GM10847 (cell line): ENCODE data around the gene TMC3.

Experiments
- POLR2A ChIP-seq: IDR thresholded peaks from 2 replicates; pipeline ENCODE4 v1.6.1; 2011; ENCODE audit not compliant: insufficient read length; ENCODE audit errors: extremely low read depth

Gene TMC3

DNA sequence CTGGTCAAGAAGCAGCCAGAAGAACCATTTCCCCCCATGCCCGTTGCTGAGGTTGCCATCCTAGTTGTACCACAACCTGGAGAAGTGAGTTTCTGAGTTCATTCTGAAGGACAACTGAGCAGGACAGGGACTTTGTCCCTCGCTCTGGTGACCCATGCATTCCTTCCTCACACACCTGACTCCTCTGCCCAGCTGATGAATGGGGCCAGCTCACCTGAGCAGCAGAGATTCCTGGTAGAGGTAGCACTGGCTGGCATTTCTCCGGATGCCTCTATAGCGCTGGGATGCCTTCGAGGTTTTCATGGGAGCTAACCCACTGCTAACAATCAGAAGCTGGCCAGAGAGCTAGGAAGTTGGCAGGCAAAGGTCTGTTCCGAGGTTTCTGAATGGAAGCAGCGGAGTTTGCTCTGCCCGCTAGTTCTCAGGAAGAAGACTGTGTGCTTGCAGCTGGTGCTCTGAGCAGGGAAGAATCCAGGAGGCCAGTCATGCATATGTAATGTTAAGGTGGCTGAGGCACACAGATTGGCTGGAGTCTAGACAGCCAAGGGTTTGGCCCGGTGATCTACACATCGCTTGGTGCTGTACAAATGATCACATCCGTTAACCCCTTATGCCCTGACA, at the start of gene TMC3:
TSS of gene TMC3 (minus strand) at position 439 of the 621 bp plus-strand sequence. CDS start at position 303, 136 bp downstream.
- no peak for TF ChIP-seq POLR2A

DNA sequence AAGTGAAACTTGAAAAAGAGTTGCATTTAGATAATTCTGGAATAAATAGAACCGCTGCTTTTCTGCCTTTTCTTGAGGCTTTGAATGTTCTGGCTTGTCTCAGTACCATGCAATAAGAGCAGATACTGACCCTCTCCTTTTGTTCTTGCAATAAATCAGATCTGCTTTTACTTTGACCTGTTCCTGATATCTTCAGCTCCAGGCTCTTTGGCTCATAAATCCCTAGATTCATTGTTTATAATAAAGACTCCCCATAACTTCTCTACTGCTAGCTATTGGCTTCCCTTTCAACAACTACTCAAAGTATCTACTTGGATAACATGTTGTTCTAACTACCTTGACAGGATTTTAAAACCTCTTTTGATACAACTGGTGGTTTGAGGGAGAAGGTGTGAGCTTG, 47.4 kb upstream of the TMC3 start:
- TF ChIP-seq POLR2A: no peak

DNA sequence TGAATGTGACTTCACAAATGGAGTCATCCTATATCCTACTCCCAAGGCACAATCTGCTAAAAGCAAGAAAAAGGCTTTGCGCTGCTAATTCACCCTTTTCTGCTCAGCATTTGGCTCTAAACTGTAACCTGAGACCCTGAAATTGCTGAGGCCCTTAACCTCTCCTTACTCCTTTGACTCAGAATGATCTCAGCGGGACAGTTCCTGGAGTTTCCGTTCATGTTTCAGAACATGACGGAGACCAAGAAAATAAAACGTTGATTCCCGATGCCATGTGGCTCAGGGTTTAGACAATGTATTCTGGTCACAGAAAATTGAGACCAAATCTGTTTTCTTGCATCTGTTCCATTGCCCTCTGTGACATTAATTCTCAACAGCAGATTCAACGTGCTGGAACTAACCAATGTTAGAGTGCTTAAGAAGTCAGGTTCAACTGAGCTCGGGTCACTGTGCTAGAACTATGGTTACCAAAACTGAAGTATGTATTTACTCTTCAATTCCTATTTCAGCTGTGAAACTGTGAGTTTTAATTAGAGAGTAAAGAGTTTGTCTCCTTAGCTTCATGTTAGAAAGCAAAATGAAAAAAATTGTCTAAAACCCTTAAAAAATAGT, 45.4 kb upstream of the TMC3 start:
- TF ChIP-seq POLR2A: no peak

DNA sequence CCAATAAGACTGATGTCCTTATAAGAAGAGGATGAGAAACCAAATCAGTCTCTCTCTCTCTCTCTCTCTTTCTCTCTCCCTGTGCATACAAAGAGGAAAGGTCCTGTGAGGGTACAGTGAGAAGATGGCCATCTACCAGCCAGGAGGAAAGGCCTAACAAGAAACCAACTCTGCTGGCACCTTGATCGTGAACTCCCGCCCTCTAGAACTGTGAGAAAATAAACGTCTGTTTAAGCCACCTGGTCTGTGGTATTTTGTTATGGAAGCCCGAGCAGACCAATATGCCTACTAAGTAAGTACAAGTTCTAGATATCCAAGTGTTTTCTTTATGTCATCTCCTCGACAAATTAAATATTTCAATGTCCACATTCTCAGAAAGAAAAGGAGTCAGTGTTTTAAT, 44.9 kb upstream of the TMC3 start:
- TF ChIP-seq POLR2A: no peak

DNA sequence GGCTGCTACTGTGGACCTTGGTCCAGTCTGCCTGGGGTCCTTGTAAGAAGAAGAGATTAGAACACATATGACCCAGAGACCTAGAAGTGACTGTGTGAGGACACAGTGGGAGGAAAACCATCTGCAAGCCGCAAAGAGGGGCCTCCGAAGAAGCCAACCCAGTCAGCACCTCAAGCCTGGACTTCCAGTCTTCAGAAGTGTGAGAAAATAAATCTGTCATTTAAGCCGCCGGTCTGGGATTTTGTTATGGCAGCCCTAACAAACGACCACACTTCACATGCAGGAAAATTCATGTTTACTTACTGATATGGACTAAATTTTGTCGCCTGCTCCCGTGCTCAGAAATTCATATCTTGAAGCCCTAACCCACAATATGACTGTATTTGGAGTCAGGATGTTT, 44.4 kb upstream of the TMC3 start:
- TF ChIP-seq POLR2A: no peak

DNA sequence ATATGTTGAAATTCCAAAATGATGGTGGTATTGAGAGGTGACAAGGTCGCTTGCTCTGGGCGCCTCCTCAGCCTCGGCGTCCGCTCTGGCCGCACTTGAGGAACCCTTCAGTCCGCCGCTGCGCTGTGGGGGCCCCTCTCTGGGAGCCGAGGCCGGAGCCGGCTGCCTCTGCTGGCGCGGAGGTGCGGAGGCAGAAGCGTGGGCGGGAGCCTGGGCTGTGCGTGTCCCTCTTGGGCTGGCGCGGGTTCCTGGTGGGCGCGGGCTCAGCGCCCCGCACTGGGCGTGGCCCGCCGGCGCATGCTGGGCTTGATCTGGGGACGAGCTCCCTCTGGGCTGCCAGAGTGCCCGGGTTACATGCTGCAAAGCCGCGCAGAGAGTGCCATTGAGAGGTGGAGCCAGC, 39.8 kb upstream of the TMC3 start:
- TF ChIP-seq POLR2A: no peak

DNA sequence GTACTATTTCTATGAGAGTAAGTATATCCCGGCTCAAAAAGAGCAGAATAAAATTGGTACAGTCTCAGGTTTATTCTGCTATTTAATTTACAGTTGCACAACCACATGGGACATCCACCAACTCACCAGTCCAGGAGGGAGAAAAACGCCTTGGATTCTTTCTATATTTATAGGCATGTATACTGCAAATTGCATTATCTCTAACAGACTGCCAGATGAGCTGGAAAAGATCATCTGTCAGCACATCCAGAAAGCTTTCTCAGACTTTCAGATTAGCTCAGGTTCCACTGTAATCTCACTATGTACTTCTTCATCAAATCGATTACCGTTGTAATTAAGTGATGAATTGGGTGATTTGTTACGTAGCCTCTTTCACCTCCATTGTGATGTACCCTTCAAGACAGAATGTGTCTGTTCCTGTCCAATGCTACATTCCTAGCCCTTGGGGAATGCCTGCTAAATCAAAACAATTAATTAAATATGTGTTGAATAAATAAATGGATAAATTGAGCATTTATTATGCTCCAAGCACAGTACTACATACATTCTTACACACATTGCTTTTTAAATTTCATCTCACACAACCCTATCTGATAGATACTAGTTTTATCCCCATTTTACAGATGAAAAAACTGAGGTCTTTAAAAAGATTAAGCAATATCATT, 38.1 kb upstream of the TMC3 start:
- TF ChIP-seq POLR2A: no peak

DNA sequence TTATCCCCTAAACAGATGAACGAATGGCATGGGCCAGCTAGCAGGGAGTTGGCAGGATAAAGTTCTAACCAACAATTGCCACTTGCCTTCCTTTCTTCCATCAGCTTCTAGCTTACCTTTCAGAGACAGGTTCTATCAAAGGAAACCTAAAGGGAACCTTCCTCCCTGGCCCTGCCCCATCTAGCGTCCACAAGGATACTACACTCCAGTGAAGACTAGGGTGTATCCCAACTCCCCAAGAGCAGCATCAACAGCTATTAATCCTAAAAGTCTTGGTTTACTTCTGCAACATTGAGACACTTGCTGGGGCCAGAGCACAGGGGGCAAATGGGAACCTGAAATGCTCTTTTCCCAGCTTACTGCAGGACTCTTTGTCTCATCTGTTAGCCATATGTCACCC, 37.0 kb upstream of the TMC3 start:
- no peak for TF ChIP-seq POLR2A

DNA sequence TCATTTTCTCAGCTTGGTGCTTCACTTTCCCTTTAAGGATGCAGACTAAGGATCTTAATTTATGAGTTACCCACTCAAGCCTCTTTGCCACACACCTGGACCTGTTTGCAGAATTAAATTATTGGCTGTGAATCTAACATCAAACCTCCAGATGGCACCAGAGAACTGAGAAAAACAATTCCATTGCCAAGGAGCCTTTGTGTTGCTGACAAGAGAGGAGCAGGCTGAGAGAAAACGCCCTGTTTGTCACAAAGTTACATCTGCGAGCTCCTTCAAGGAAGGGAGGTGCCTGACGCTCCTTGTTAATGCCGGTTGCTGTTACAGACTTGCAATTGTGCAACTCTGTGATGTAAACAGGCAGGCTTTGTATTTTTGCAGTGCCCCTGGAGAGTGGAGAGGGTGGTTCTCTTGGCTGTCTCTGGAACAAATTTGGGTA, 36.3 kb upstream of the TMC3 start:
- TF ChIP-seq POLR2A: no peak

DNA sequence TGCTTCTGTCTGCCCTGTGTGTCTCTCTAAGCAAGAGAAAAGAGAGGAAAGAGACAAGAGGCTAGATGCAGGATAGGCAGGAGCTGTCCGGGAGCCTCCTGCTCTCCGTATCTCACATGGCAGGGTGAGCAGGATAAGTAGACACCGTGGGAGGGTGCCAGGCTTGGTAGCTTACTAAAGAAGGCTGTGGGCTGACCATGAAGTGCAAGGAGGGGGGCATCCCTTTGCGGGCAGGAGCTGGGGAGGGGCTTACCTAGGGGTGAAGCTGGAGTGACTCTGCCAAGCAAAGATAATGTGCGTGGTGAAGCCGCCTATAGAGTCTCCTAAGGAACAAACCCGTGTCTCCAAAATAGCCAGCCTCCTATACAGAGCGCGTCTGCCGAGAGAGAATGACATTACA, 33.7 kb upstream of the TMC3 start:
- no peak for TF ChIP-seq POLR2A

DNA sequence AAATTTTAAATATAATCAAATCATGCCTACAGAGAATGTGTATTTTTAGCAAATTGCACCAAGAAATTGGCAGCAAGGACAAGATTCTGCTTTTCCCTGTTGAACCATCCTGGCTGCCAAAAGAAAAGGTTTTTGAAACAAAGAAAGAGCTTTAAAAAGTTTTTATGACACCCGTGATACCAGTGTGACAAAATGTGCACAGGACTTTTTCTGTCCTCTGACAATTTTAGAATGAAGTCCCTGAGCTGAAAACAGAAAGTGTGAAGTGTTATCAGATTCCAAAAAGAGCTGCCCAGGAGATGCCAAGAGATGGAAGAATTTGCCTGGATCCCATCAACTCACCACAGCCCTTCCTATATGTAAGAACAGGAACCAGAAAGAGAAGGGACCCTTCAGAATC, 33.2 kb upstream of the TMC3 start:
- no peak for TF ChIP-seq POLR2A

DNA sequence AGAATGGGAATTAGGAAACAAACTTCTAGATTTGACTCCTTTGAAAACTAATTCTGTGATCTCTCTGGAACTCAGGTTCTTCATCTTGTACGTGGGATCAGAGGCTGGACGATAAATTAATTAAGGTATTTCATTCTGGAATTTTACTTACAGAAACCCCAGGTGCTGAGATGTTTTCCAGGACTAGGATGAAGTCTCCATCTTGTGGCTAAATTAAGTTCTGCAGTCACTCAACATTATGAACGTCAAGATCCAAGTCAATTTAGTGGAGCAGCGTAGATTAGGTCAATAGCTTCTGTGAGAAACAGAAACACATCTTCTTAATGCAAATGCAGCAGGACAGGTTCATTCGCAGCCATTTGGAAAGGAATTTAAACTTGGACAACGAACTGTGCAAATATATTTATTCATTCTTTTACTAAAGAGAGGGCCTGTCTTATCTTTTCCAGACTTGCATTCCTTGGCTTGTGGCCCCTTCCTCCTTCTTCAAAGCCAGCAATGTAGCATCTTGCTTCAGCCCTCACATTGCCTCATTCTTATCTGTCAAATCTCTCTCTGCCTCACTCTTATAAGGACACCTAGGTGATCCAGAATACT, 26.7 kb upstream of the TMC3 start:
- no peak for TF ChIP-seq POLR2A

DNA sequence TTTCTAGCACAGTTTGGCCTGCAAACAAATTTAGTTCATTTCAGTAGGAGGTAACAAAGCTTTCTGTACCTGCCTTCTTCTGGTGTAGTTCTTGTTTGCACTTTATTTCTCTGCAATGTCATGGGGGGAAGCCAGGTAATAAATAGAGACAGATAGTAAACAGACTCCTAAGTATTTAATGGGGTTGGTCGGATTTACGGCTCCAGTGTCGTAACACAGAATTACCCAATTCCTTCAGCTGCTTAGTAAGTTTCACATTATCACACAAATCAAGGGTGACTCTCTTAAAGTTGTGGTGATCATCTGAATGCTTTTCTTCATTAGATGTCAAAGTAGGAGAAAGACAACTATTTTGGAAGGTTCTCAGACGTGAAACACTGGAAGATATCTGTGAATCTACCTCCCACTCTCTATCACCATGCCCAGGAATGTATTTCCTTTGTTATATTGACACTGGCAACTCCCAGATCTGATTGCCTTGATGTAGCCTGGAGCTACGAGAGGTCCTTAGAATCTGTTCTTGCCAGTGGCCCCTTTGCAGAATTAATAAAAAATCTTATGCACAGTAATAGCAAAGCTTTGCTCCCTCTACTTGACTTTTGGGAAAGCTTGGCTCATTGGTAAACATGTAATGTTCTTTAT, 25.0 kb upstream of the TMC3 start:
- no peak for TF ChIP-seq POLR2A

DNA sequence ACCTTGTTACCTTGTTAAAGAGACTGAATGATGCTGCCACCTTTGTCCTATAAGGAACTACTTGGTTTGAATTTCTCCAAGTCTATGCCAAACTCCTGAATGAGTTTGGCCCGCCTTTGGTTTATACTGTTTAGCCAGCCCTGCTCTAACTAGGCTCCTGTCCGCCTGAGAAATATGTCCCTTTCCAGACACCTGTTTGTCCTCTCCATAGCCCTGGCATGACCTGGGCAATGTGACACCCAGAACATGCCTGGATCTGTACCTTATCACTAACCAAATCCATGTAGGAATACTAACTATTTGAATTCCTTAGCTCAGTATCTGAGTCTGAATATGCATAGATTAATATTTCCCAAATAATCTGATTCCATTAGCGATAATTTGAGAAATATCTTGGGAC, 24.4 kb upstream of the TMC3 start:
- TF ChIP-seq POLR2A: no peak

DNA sequence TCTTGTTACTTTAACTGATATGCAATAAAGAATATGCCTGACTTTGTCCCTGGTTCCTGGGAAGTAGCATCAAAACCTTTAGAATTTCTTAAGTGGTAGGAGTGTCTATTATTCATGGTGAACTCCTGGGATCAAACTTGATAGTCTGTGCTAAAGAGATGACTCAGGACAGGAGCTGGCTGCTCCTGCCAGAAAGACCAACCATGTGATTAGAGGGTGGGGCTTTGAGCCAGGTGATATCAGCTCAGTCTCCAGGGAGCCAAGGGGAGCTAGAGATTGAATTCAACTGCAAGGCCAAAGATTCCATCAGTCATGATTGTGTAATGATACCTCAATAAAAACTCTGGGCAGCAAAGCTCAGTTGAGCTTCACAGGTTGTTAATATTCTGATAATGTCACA, 20.6 kb upstream of the TMC3 start:
- TF ChIP-seq POLR2A: no peak

DNA sequence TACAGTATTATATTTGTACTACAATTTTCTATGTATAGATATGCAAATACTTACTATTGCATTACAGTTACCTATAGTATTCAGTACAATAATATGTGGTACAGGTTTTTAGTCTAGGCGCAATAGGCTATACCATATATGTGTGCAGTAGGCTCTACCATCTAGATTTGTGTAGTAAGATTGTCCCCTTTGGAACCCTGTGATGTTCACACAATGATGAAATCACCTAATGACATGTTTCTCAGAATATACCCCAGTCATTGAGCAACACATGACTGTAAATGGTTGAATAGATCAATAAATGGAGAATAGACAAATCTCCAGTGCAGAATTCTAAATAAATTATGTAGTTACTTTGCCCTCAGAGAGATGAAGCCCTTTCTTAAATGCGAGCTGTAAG, 17.6 kb upstream of the TMC3 start:
- no peak for TF ChIP-seq POLR2A
